GM19099 (cell line): ENCODE results near the gene EPHA3.

Experiments
- POLR2A ChIP-seq: IDR thresholded peaks from 3 replicates; pipeline ENCODE4 v1.6.1; 2011; ENCODE audit warnings: low read depth; ENCODE audit not compliant: insufficient read length; ENCODE audit errors: extremely low read depth

Gene EPHA3

DNA sequence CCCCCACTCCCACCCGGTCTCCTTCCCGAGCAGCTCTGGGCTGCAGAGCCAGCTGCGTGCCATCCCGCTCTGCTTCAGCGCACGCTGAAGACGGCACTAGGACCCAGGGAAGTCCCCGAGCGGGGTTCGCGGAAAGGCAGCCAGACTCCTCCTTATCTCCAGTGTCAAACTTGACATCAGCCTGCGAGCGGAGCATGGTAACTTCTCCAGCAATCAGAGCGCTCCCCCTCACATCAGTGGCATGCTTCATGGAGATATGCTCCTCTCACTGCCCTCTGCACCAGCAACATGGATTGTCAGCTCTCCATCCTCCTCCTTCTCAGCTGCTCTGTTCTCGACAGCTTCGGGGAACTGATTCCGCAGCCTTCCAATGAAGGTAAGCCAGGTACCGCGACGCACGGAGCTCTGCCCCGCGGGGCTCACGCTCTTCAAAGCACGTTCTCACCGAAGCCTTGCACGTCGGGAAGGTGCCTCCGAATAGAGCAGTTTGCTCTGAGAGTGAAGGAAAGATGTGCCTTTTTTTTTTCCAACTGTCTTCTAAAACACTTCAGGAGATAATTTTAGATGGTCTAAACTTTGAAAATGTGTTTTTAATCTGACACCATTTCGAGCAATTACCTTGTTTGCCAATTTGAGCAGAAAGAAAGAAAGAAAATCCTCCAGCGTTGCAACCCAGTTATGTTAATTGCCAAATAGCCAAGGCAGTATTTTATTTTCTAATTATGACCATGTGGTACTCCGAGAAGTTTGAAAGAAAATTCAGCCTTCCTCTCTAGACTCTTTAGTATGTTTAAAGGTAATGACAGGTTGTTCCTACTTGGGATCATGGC, at the start of gene EPHA3:
Gene EPHA3 (plus strand): TSS at position 161 of the 830 bp plus-strand sequence. CDS start 128 bp downstream, at position 289.
- TF ChIP-seq POLR2A: no peak

GRCh38 chr3:89058371-89058770, 49.0 kb upstream of the EPHA3 start:
- no peak for TF ChIP-seq POLR2A

DNA sequence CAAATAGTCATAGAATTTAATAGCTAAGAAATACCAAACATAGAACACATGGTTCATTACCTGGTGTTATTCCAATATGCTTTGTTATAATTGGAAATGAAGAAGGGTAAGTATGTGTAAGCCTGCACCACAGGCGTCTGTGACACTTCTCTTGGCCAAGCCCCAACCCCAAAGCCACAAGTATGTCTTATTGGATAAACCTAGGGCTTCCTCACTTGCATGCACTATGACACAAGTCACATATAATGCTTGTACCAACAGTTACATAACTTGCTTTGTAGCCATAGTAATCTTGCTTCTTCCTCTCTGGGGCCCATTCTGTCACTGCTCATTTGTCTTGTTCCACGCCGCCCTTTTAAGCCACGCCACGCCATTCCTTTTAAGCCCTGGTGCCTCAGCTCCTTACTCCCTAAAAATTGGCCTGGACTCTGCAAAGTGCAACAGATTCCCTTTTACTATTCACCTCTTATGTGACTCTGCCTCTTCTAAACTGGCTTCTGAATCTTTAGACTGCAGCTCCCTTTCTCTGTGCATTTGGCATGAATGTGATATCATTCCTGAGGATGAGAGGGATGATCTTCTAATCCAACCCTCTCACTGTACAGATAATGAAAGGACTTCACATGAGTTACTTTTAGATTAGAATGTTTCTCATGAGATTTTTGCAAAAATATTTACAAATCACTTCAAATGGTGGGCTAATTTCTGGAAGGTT, 48.1 kb upstream of the EPHA3 start:
- no peak for TF ChIP-seq POLR2A

GRCh38 chr3:89061259-89061658, 46.2 kb upstream of the EPHA3 start:
- TF ChIP-seq POLR2A: no peak

GRCh38 chr3:89067736-89068135, 39.7 kb upstream of the EPHA3 start:
- TF ChIP-seq POLR2A: no peak

GRCh38 chr3:89072642-89073041, 34.8 kb upstream of the EPHA3 start:
- no peak for TF ChIP-seq POLR2A

- TF ChIP-seq POLR2A: no peak
Observed at GRCh38 chr3:89079944-89080343, 27.5 kb upstream of the EPHA3 start.

GRCh38 chr3:89087851-89088250, 19.6 kb upstream of the EPHA3 start:
- TF ChIP-seq POLR2A: no peak

DNA sequence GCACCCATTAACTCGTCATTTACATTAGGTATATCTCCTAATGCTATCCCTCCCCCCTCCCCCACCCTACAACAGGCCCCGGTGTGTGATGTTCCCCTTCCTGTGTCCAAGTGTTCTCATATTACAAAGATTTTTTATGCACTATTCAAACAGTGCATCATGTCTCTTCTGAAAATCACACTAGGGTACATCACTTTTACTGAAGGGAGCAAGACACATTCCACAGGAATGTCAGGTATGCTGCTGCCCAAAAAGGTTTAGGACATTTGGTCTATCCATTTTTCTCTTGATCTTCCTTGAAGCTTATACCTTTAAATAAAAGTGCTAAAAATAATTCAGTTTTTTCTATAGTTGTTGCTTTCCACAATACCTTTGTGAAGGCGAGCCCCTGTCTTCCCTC, 9.2 kb upstream of the EPHA3 start:
- TF ChIP-seq POLR2A: no peak

- no peak for TF ChIP-seq POLR2A
Observed at GRCh38 chr3:89098964-89099585, 8.3 kb upstream of the EPHA3 start.

- no peak for TF ChIP-seq POLR2A
Observed at GRCh38 chr3:89101251-89101650, 6.2 kb upstream of the EPHA3 start.

- TF ChIP-seq POLR2A: no peak
Observed at GRCh38 chr3:89101921-89102320, 5.5 kb upstream of the EPHA3 start.

GRCh38 chr3:89104499-89104898, 2.9 kb upstream of the EPHA3 start:
- TF ChIP-seq POLR2A: no peak

GRCh38 chr3:89105503-89105902, 1.9 kb upstream of the EPHA3 start:
- no peak for TF ChIP-seq POLR2A

DNA sequence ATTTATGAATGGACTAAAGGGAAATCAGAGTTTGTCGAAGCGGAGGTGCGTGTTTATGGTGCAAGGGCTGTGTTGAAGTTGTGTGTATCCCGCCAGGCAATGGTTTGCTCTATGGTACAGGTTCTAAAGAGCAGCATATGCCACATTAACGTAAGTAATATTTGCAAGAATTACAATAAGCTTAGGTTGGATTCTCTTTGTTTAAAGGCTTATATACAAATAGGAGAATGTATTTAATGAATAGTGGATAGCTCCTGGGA, 800 bp downstream of the EPHA3 start:
- no peak for TF ChIP-seq POLR2A

GRCh38 chr3:89113344-89113743, 5.9 kb downstream of the EPHA3 start:
- TF ChIP-seq POLR2A: no peak
